Liver (tissue), 9 donors: ENCODE measurements around the gene PIEZO2. TPM values are rescaled to one million over a fixed set of nuclear protein-coding genes. Genes with fewer than 3 reads are reported as not detected.

ENCODE experiments used
- DNase-seq: peaks from one replicate; pipeline ENCODE4 v3.0.0-alpha.2; 2017; ENCODE audit warnings: low spot score
- H3K27ac ChIP-seq, 2 donors: one replicate each; pipeline ENCODE4 v1.7.0; 2013; ENCODE audit warnings: inconsistent platforms in 2 of 2, low read length in 2 of 2, control low read depth in 1 of 2, low read depth in 1 of 2, mild to moderate bottlenecking in 1 of 2
- H3K27me3 ChIP-seq, 4 donors: one replicate each; pipeline versions ENCODE4 v1.6.1 to v1.7.0; 2013; ENCODE audit warnings: low read length in 3 of 4, inconsistent platforms in 1 of 4, mild to moderate bottlenecking in 1 of 4, moderate library complexity in 1 of 4; ENCODE audit not compliant: control insufficient read depth in 4 of 4, insufficient read depth in 4 of 4
- H3K36me3 ChIP-seq, 4 donors: one replicate each; pipeline versions ENCODE4 v1.6.1 to v1.7.0; 2013; ENCODE audit warnings: low read length in 3 of 4, mild to moderate bottlenecking in 3 of 4, low read depth in 1 of 4, moderate library complexity in 1 of 4; ENCODE audit not compliant: control insufficient read depth in 4 of 4, insufficient read depth in 3 of 4
- H3K4me1 ChIP-seq, 4 donors: one replicate each; pipeline versions ENCODE4 v1.6.1 to v1.7.0; 2013; ENCODE audit warnings: low read length in 3 of 4, mild to moderate bottlenecking in 3 of 4, moderate library complexity in 1 of 4; ENCODE audit not compliant: control insufficient read depth in 4 of 4, insufficient read depth in 4 of 4
- H3K4me3 ChIP-seq, 3 donors: one replicate each; pipeline versions ENCODE4 v1.6.1 to v1.7.0; 2013; ENCODE audit warnings: low read length in 3 of 3, control low read depth in 1 of 3, low read depth in 1 of 3, mild to moderate bottlenecking in 1 of 3
- H3K9ac ChIP-seq, 2 donors: one replicate each; pipeline ENCODE4 v1.7.0; 2013; ENCODE audit warnings: low read length in 2 of 2, mild to moderate bottlenecking in 2 of 2, moderate library complexity in 2 of 2, control low read depth in 1 of 2, low read depth in 1 of 2
- H3K9me3 ChIP-seq, 4 donors: one replicate each; pipeline versions ENCODE4 v1.6.1 to v1.7.0; 2013; ENCODE audit warnings: low read length in 3 of 4; ENCODE audit not compliant: control insufficient read depth in 4 of 4
- CTCF ChIP-seq: fragments of 150-350 bp; IDR thresholded peaks from 2 replicates; pipeline ENCODE4 v1.5.1; 2017; ENCODE audit warnings: improper control_type of control experiment, low read depth, low read length; ENCODE audit not compliant: missing input control
- EGR1 ChIP-seq, 2 donors: IDR thresholded peaks; 2 replicates each; pipeline ENCODE4 v1.6.1; 2016 to 2018; ENCODE audit warnings: antibody characterized with exemption in 2 of 2, low read depth in 2 of 2
- FOXA1 ChIP-seq: IDR thresholded peaks from 2 replicates; pipeline ENCODE4 v1.6.1; 2016; ENCODE audit warnings: antibody characterized with exemption
- FOXA2 ChIP-seq: IDR thresholded peaks from 2 replicates; pipeline ENCODE4 v1.6.1; 2016; ENCODE audit warnings: antibody characterized with exemption
- GABPA ChIP-seq, 2 donors: IDR thresholded peaks in 1 of 2; conservative IDR thresholded peaks in 1 of 2; 2 replicates each; pipeline ENCODE4 v1.6.1; 2016; ENCODE audit warnings: antibody characterized with exemption in 2 of 2, mild to moderate bottlenecking in 1 of 2, moderate library complexity in 1 of 2
- HNF4A ChIP-seq, 2 donors: conservative IDR thresholded peaks; 2 replicates each; pipeline ENCODE4 v1.6.1; 2016; ENCODE audit warnings: antibody characterized with exemption in 2 of 2, mild to moderate bottlenecking in 2 of 2
- HNF4G ChIP-seq: IDR thresholded peaks from 2 replicates; pipeline ENCODE4 v1.6.1; 2016; ENCODE audit warnings: antibody characterized with exemption
- JUND ChIP-seq, 2 donors: IDR thresholded peaks; 2 replicates each; pipeline ENCODE4 v1.6.1; 2016; ENCODE audit warnings: antibody characterized with exemption in 2 of 2
- MAX ChIP-seq: IDR thresholded peaks from 2 replicates; pipeline ENCODE4 v1.6.1; 2016; ENCODE audit warnings: antibody characterized with exemption
- NR2F2 ChIP-seq: IDR thresholded peaks from 2 replicates; pipeline ENCODE4 v1.6.1; 2016; ENCODE audit warnings: antibody characterized with exemption
- RAD21 ChIP-seq, 2 donors: IDR thresholded peaks; 2 replicates each; pipeline ENCODE4 v1.6.1; 2016; ENCODE audit warnings: antibody characterized with exemption in 2 of 2, mild to moderate bottlenecking in 2 of 2
- RXRA ChIP-seq, 2 donors: IDR thresholded peaks; 2 replicates each; pipeline ENCODE4 v1.6.1; 2017 to 2018; ENCODE audit warnings: antibody characterized with exemption in 2 of 2, mild to moderate bottlenecking in 1 of 2
- SP1 ChIP-seq: IDR thresholded peaks from 2 replicates; pipeline ENCODE4 v1.6.1; 2018; ENCODE audit warnings: antibody characterized with exemption, mild to moderate bottlenecking
- TAF1 ChIP-seq: conservative IDR thresholded peaks from 2 replicates; pipeline ENCODE4 v1.6.1; 2016; ENCODE audit warnings: antibody characterized with exemption, mild to moderate bottlenecking
- YY1 ChIP-seq: IDR thresholded peaks from 2 replicates; pipeline ENCODE4 v1.6.1; 2016; ENCODE audit warnings: antibody characterized with exemption, mild to moderate bottlenecking
- WGBS: extraction: QIAGEN DNeasy Blood & Tissue Kit; methylation state at CpG from one replicate; pipeline ENCODE4 v1.1.7; 2013; 5-methylcytosine and 5-hydroxymethylcytosine counted together
- polyA plus RNA-seq, 2 donors: library from polyadenylated mRNA; stranded (reverse) in 1 of 2; unstranded in 1 of 2; fragments of 200-250 nt in 1 of 2; fragments of >200 nt in 1 of 2; fragmentation: Nextera tagmentation in 1 of 2; extraction: Ambion mirVana in 1 of 2; gene quantifications; one replicate each; pipeline versions ENCODE4 v1.2.1 to v1.2.3, GENCODE V29; 2013 to 2015
- total RNA-seq, 2 donors: library from RNA; depleted of rRNA; stranded (reverse); fragments of >200 nt; gene quantifications; one replicate each; pipeline ENCODE4 v1.2.3, GENCODE V29; 2014
- TF ChIP-seq, protein P1 (sequence below): IDR thresholded peaks from 2 replicates; pipeline ENCODE4 v1.6.1; 2016; ENCODE audit warnings: antibody characterized with exemption
- TF ChIP-seq, protein P2 (sequence below): IDR thresholded peaks from 2 replicates; pipeline ENCODE4 v1.6.1; 2016; ENCODE audit warnings: antibody characterized with exemption
- TF ChIP-seq, protein P3 (sequence below): IDR thresholded peaks from 2 replicates; pipeline ENCODE4 v1.6.1; 2016; ENCODE audit warnings: antibody characterized with exemption, mild to moderate bottlenecking
- donor health status: healthy.
- donor health status: healthy.
- donor health status: healthy.
- donor health status: healthy.
- donor health status: healthy.

PIEZO2 gene
- total and polyA plus RNA-seq, 4 donors, result 1.1 to 12.3 (median 4.8) TPM

DNA sequence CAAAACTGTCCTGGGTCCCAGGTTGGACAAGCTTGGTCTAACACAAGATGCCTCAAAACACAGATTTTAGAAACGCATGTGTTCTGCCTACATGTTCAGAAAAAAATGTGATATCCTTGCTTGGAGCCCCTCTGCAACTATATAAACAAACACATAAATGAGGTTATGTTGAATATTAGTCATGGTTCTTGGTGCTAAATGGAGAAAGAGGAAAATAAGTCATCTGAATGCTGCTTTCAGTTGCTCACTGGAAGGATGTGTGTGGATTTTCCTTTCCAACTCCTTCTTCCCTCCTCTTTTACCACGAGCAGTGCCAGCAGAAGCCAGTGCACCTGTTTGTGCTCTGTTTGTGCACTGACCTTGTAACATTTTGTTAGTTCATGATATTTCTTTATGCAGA is 85.3 kb downstream of the PIEZO2 start:
- no peak overlapping the region for H3K27ac ChIP-seq
- H3K4me3 ChIP-seq, result no peak overlapping the region
- TF ChIP-seq HNF4G, result no peak
- no peaks in the 10 kb centered on the region for H3K36me3 ChIP-seq
- H3K9me3 ChIP-seq, result no peaks in the 10 kb centered on the region
- H3K27me3 ChIP-seq, result no peaks in the 10 kb centered on the region
- H3K4me1 ChIP-seq, result no peaks in the 10 kb centered on the region
- no peak overlapping the region for H3K9ac ChIP-seq
- DNase-seq, result no peak
- WGBS, result 62% methylated on average over 2 of the region's 2 CpGs

DNA sequence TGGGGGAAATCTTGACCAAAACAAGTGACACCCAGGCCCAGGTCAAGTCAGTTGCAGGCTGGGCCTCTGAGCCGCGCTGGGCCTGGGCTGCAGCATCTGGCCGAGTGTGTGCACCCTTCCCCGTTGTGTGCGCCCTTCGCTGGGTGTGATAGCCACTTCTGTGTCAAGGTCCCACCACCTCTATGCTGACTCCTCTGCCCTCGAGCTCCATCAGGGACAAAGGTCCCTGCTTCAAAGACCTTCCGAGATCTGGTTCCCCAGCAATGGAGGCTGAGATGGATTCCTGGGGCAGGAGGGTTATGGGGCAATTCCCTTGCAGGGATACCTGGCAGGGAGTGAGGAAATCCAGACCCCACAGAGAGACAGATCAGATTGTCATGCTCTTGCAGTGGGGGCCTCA is 93.6 kb downstream of the PIEZO2 start:
- H3K9me3 ChIP-seq, result no peaks in the 10 kb centered on the region
- WGBS, result 94% methylated on average over 8 of the region's 8 CpGs
- no peak for DNase-seq
- no peak overlapping the region for H3K4me3 ChIP-seq
- peaks cover 0 to 6% (median 0%) of the 10 kb centered on the region in 4 donors for H3K4me1 ChIP-seq
- H3K36me3 ChIP-seq, result no peaks in the 10 kb centered on the region
- no peak overlapping the region for H3K27ac ChIP-seq
- H3K9ac ChIP-seq, result no peak overlapping the region
- TF ChIP-seq YY1 (no peak), NR2F2 (no peak), HNF4A (conservative IDR thresholded peaks at IDR 0.05) (no peak), HNF4G (no peak), MAX (no peak), RXRA (IDR thresholded peaks at IDR 0.05) (no peak), TAF1 (no peak), SP1 (no peak), GABPA (IDR thresholded peaks at IDR 0.05 in 1 of 2, conservative IDR thresholded peaks at IDR 0.05 in 1 of 2) (no peak), FOXA2 (no peak), EGR1 (IDR thresholded peaks at IDR 0.05; ENCODE audit: low read depth in 2 of 2) (no peak), FOXA1 (no peak), JUND (IDR thresholded peaks at IDR 0.05) (no peak), RAD21 (IDR thresholded peaks at IDR 0.05) (no peak), CTCF (no peak)
- TF ChIP-seq, protein P1, sequence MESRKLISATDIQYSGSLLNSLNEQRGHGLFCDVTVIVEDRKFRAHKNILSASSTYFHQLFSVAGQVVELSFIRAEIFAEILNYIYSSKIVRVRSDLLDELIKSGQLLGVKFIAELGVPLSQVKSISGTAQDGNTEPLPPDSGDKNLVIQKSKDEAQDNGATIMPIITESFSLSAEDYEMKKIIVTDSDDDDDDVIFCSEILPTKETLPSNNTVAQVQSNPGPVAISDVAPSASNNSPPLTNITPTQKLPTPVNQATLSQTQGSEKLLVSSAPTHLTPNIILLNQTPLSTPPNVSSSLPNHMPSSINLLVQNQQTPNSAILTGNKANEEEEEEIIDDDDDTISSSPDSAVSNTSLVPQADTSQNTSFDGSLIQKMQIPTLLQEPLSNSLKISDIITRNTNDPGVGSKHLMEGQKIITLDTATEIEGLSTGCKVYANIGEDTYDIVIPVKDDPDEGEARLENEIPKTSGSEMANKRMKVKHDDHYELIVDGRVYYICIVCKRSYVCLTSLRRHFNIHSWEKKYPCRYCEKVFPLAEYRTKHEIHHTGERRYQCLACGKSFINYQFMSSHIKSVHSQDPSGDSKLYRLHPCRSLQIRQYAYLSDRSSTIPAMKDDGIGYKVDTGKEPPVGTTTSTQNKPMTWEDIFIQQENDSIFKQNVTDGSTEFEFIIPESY, result no peak
- TF ChIP-seq, protein P2, sequence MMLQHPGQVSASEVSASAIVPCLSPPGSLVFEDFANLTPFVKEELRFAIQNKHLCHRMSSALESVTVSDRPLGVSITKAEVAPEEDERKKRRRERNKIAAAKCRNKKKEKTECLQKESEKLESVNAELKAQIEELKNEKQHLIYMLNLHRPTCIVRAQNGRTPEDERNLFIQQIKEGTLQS, result no peak
- TF ChIP-seq, protein P3, sequence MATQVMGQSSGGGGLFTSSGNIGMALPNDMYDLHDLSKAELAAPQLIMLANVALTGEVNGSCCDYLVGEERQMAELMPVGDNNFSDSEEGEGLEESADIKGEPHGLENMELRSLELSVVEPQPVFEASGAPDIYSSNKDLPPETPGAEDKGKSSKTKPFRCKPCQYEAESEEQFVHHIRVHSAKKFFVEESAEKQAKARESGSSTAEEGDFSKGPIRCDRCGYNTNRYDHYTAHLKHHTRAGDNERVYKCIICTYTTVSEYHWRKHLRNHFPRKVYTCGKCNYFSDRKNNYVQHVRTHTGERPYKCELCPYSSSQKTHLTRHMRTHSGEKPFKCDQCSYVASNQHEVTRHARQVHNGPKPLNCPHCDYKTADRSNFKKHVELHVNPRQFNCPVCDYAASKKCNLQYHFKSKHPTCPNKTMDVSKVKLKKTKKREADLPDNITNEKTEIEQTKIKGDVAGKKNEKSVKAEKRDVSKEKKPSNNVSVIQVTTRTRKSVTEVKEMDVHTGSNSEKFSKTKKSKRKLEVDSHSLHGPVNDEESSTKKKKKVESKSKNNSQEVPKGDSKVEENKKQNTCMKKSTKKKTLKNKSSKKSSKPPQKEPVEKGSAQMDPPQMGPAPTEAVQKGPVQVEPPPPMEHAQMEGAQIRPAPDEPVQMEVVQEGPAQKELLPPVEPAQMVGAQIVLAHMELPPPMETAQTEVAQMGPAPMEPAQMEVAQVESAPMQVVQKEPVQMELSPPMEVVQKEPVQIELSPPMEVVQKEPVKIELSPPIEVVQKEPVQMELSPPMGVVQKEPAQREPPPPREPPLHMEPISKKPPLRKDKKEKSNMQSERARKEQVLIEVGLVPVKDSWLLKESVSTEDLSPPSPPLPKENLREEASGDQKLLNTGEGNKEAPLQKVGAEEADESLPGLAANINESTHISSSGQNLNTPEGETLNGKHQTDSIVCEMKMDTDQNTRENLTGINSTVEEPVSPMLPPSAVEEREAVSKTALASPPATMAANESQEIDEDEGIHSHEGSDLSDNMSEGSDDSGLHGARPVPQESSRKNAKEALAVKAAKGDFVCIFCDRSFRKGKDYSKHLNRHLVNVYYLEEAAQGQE, result no peak
- H3K27me3 ChIP-seq, result no peaks in the 10 kb centered on the region
